ENCODE data around the gene TNFRSF1B. TPM values are rescaled to one million over a fixed set of nuclear protein-coding genes. Genes with fewer than 3 reads are reported as not detected.

The TNFRSF1B gene
- total RNA-seq, 2 donors from 2014 or later = 13.7 to 28.7 TPM

GRCh38 chr1:12258272-12258671, 91.5 kb downstream of the TNFRSF1B start:
- peaks cover 8 to 39% of the 10 kb centered on the region in 2 donors for H3K36me3 ChIP-seq (replicated peaks in 1 of 2; ENCODE audit: insufficient read depth in 1 of 2, low read depth in 2 of 2)
- H3K27ac ChIP-seq = no peak overlapping the region
- no peaks in the 10 kb centered on the region for H3K27me3 ChIP-seq
- no peak for DNase-seq
- 76 to 79% methylated on average over 7 of the region's 7 CpGs for WGBS, 2 donors
- no peaks in the 10 kb centered on the region for H3K4me1 ChIP-seq
- H3K4me3 ChIP-seq = no peak overlapping the region
- ATAC-seq = no peak
- intact Hi-C loops (cut with DNase I) = no loop called here
- TF ChIP-seq POLR2A (IDR thresholded peaks at IDR 0.05) = no peak
- TF ChIP-seq, protein P1, sequence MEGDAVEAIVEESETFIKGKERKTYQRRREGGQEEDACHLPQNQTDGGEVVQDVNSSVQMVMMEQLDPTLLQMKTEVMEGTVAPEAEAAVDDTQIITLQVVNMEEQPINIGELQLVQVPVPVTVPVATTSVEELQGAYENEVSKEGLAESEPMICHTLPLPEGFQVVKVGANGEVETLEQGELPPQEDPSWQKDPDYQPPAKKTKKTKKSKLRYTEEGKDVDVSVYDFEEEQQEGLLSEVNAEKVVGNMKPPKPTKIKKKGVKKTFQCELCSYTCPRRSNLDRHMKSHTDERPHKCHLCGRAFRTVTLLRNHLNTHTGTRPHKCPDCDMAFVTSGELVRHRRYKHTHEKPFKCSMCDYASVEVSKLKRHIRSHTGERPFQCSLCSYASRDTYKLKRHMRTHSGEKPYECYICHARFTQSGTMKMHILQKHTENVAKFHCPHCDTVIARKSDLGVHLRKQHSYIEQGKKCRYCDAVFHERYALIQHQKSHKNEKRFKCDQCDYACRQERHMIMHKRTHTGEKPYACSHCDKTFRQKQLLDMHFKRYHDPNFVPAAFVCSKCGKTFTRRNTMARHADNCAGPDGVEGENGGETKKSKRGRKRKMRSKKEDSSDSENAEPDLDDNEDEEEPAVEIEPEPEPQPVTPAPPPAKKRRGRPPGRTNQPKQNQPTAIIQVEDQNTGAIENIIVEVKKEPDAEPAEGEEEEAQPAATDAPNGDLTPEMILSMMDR (IDR thresholded peaks at IDR 0.05) = no peak
- H3K9me3 ChIP-seq = no peaks in the 10 kb centered on the region

Small RNA genes within 50 kb of the gene (microRNA-seq; reads per million reads assigned to microRNA genes)
- 0.47 to 1.3 reads per million in 2 donors for gene MIR4632 (ENCODE audit: borderline number of aligned reads in 2 of 2, borderline replicate concordance in 2 of 2)
- 0 to 1.3 reads per million in 2 donors for gene MIR7846 (ENCODE audit: borderline number of aligned reads in 2 of 2, borderline replicate concordance in 2 of 2)

Small RNA genes within 50 kb of the gene (small RNA-seq; reads per million reads assigned to genes)
- gene MIR4632 (not detected), gene RF00156 (not detected)

Other genes with a start within 250 kb of the TNFRSF1B start
- 10 to 100 TPM; 67.7 to 87.0 TPM for gene KIAA2013, start 240.6 kb upstream of the TNFRSF1B start, total RNA-seq
- gene PLOD1, start 232.3 kb upstream of the TNFRSF1B start, total RNA-seq = 10 to 100 TPM; 30.9 to 39.6 TPM
- gene MFN2, start 186.5 kb upstream of the TNFRSF1B start, total RNA-seq = 10 to 100 TPM; 20.1 to 20.8 TPM
- gene MIIP, start 147.5 kb upstream of the TNFRSF1B start, total RNA-seq = 10 to 100 TPM; 23.7 to 25.9 TPM
- not detected for gene TNFRSF8, start 103.7 kb upstream of the TNFRSF1B start, total RNA-seq
- gene VPS13D, start 63.0 kb downstream of the TNFRSF1B start, total RNA-seq = 10 to 100 TPM; 54.0 to 63.3 TPM

Data from body of pancreas (tissue), 4 donors.